Measurements from ENCODE around the gene DAPP1.

Gene DAPP1

GRCh38 chr4:99918656-99919055 is 102.0 kb downstream of the DAPP1 start:
- TF ChIP-seq CTCF (conservative IDR thresholded peaks at IDR 0.05; ENCODE audit: low read length) (no peak), EZH2phosphoT487 (IDR thresholded peaks at IDR 0.05; ENCODE audit: borderline replicate concordance) (no peak)
- Histone ChIP-seq H3K4me3 (ENCODE audit: low read length, poor library complexity, severe bottlenecking) (no peak overlapping the region), H3K9ac (ENCODE audit: low read depth, low read length, poor library complexity, severe bottlenecking) (no peak overlapping the region), H3K9me2 (replicated peaks; ENCODE audit: low read depth, low read length) (no peaks in the 10 kb centered on the region), H3K27me3 (ENCODE audit: insufficient read depth, low read length, poor library complexity, severe bottlenecking) (no peaks in the 10 kb centered on the region), H2AFZ (ENCODE audit: low read length) (no peak overlapping the region), H3K9me3 (ENCODE audit: insufficient read depth, low read depth, low read length) (0 out of 2 replicates have a peak, but pooled peaks cover 5% of the 10 kb centered on the region), H3K36me3 (ENCODE audit: insufficient read depth, low read length) (peaks cover 35% of the 10 kb centered on the region), H3F3A (ENCODE audit: low read depth) (no peaks in the 10 kb centered on the region), H3K4me2 (ENCODE audit: low read depth, low read length, poor library complexity, severe bottlenecking) (no peak overlapping the region), H4K20me1 (ENCODE audit: insufficient read depth, low read length, poor library complexity, severe bottlenecking) (peaks cover 11% of the 10 kb centered on the region), H3K4me1 (ENCODE audit: insufficient read depth, low read length, poor library complexity, severe bottlenecking) (peaks cover 7% of the 10 kb centered on the region), H3K79me2 (ENCODE audit: insufficient read depth, low read length) (no peaks in the 10 kb centered on the region)

All from Loucy (cell line).